HL-60 (cell line): ENCODE measurements around the gene SRP9.

ENCODE experiments used
- DNase-seq, 2 experiments: peaks; one replicate each; pipeline ENCODE4 v3.0.0-alpha.2; 2010 to 2020; ENCODE audit warnings: low read depth in 1 of 2, low spot score in 1 of 2
- H3K27ac ChIP-seq: fragments of 250-450 bp; sonication (Bioruptor Pico); replicated peaks from 2 replicates; pipeline ENCODE4 v1.5.1; 2020; ENCODE audit warnings: mild to moderate bottlenecking, moderate library complexity
- H3K27me3 ChIP-seq: fragments of 250-450 bp; sonication (Bioruptor Pico); 2 replicates; pipeline ENCODE4 v1.5.1; 2021; ENCODE audit warnings: mild to moderate bottlenecking, moderate library complexity; ENCODE audit not compliant: insufficient read depth, poor library complexity, severe bottlenecking
- H3K4me3 ChIP-seq: replicated peaks from 2 replicates; pipeline ENCODE4 v1.5.1; 2011; ENCODE audit warnings: mild to moderate bottlenecking, control low read depth, low read length; ENCODE audit not compliant: insufficient read depth
- CTCF ChIP-seq: IDR thresholded peaks from one replicate; pipeline ENCODE4 v1.5.1; 2011; ENCODE audit warnings: low read length, control low read depth, inconsistent platforms; ENCODE audit not compliant: insufficient read depth
- GABPA ChIP-seq: IDR thresholded peaks from 2 replicates; pipeline ENCODE4 v1.6.1; 2012; ENCODE audit warnings: low read depth
- POLR2AphosphoS5 ChIP-seq: IDR thresholded peaks from 2 replicates; pipeline ENCODE4 v1.6.1; 2012; ENCODE audit warnings: low read depth
- REST ChIP-seq: IDR thresholded peaks from 2 replicates; pipeline ENCODE4 v1.6.1; 2012; ENCODE audit warnings: low read depth; ENCODE audit not compliant: insufficient replicate concordance
- SPI1 ChIP-seq: IDR thresholded peaks from 2 replicates; pipeline ENCODE4 v1.6.1; 2012; ENCODE audit warnings: low read depth, mild to moderate bottlenecking, borderline replicate concordance

Gene SRP9

GRCh38 chr1:225825607-225826007 lies 48.0 kb downstream of the SRP9 start:
- Histone ChIP-seq H3K27me3 (no peaks in the 10 kb centered on the region), H3K27ac (no peak overlapping the region), H3K4me3 (no peak overlapping the region)
- no peak for DNase-seq
- TF ChIP-seq SPI1 = no peak

- Histone ChIP-seq H3K27me3 (no peaks in the 10 kb centered on the region), H3K4me3 (no peak overlapping the region), H3K27ac (no peak overlapping the region)
- DNase-seq = peak in 1 of 2 experiments; percentile 20
- TF ChIP-seq CTCF = no peak
- no peak for TF ChIP-seq POLR2AphosphoS5
- TF ChIP-seq SPI1 = no peak
- TF ChIP-seq REST = no peak
- TF ChIP-seq GABPA = no peak
Observed at GRCh38 chr1:225827076-225827475, 49.5 kb downstream of the SRP9 start.

DNA sequence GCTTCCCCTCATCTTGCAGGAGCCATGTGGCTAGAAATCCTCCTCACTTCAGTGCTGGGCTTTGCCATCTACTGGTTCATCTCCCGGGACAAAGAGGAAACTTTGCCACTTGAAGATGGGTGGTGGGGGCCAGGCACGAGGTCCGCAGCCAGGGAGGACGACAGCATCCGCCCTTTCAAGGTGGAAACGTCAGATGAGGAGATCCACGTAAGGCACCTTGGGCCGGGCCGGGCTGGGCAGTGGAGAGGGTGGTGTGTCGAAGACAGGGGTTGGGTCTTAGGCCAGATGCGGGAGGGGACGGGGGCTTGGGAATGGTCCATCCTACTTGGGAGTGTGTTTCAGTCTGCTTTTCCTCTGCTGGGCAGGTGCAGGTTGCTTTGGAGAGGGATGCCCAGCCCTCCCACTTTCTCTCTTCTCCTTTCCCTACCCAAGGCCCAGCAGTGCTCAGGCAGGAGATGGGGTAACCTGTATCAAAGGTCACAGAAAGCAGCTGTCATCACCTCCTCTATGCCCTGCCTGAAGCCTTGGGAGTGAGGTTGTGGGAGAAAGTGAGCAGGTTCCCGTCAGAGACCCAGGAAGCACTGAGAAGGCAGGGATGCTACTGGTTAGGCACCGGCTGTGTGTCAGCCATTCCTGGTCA lies 51.2 kb downstream of the SRP9 start:
- TF ChIP-seq SPI1 = no peak
- TF ChIP-seq GABPA = no peak
- TF ChIP-seq POLR2AphosphoS5 = no peak
- no peak for TF ChIP-seq CTCF
- no peak for TF ChIP-seq REST
- Histone ChIP-seq H3K27me3 (no peaks in the 10 kb centered on the region), H3K27ac (no peak overlapping the region), H3K4me3 (no peak overlapping the region)
- DNase-seq = no peak

GRCh38 chr1:225830841-225831240 lies 53.2 kb downstream of the SRP9 start:
- no peak overlapping the region for H3K4me3 ChIP-seq
- H3K27ac ChIP-seq = no peak overlapping the region
- TF ChIP-seq CTCF (no peak), GABPA (no peak), POLR2AphosphoS5 (no peak), SPI1 (no peak), REST (no peak)
- no peak for DNase-seq
- H3K27me3 ChIP-seq = no peaks in the 10 kb centered on the region
